ENCODE results near the gene GREB1.

The GREB1 gene

DNA sequence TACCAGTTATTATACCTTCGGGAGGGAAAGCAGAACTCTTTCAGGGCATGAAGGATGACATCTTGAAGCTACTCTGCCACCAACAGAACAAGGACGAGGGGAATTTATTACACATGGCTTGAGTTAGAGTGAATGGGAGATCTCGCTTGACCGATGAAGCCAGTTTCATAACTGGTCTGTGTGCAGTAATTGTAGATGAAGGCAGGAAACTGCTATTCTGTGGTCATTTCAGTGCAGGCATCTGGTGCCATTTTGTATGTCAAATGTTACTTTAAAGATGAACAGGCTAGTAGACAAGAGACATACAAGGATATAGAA lies 20.5 kb downstream of the GREB1 start:
- H3K4me3 ChIP-seq = no peak overlapping the region
- DNase-seq (ENCODE audit: low spot score) = no peak
- TF ChIP-seq, protein P1, sequence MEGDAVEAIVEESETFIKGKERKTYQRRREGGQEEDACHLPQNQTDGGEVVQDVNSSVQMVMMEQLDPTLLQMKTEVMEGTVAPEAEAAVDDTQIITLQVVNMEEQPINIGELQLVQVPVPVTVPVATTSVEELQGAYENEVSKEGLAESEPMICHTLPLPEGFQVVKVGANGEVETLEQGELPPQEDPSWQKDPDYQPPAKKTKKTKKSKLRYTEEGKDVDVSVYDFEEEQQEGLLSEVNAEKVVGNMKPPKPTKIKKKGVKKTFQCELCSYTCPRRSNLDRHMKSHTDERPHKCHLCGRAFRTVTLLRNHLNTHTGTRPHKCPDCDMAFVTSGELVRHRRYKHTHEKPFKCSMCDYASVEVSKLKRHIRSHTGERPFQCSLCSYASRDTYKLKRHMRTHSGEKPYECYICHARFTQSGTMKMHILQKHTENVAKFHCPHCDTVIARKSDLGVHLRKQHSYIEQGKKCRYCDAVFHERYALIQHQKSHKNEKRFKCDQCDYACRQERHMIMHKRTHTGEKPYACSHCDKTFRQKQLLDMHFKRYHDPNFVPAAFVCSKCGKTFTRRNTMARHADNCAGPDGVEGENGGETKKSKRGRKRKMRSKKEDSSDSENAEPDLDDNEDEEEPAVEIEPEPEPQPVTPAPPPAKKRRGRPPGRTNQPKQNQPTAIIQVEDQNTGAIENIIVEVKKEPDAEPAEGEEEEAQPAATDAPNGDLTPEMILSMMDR (IDR thresholded peaks at IDR 0.05) = no peak
- no peak overlapping the region for H3K27ac ChIP-seq

DNA sequence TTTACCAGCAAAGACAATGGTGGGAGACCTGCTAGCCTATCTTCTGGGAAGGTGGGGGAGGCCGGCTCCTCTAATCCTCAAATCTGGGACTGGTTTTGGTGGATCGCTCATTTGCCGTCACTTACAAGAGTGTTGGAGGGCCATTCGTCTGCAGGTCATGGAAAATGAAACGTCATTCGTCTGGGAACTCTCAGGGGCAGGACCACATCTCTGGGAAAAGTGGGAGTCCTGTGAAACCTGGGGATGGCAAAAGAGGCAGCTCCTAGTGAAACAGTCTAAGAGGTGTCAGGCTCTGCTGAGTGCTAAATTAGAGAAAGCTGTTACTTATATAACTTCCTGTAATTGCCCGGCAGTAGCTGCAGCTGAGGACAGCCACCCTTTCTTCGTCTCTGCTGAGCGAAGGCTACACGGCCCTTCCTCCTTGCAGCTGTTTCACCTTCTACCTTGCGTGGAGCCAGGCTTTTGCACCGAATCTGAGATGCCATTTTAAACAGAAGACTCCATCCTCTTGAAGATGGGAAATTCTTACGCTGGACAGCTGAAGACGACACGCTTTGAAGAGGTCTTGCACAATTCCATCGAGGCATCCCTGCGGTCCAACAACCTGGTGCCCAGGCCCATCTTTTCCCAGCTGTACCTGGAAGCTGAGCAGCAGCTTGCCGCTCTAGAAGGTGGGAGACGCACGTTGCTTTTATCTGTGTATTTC lies 22.4 kb downstream of the GREB1 start:
- Histone ChIP-seq H3K4me3 (no peak overlapping the region), H3K27ac (no peak overlapping the region)
- TF ChIP-seq, protein P1 (IDR thresholded peaks at IDR 0.05) = no peak
- DNase-seq (ENCODE audit: low spot score) = no peak

DNA sequence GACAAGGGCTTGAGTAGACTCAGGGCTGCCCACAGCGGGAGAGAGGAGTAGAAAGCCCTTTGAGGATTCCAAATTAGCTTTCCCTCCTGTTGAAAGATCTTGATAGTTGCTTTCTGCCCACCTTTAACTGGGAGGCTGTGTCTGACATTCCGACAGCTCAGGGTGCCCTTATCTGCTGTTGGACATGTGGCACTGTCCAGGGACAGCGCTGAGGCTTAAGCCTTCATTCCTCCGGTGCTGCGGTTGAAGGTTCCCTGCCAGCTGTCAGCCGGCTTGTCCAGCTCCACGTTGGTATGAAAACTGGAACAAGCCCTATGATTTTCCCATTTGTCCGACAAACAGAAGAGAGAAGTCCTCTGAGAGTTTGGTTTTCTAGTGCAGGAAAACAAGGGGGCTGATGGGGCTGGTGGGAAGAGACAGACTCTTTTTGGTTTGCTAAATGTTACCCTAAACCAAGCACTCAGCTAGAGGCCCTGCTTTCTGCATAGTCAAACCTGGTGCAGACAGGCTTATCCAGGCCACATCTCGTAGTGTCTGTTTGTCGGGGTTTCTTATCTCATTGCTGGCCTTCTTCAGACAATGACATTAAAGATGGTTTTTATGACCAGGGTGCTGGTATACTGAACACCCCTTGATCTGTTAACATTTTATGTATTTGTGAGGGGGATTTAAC lies 24.5 kb downstream of the GREB1 start:
- no peak overlapping the region for H3K4me3 ChIP-seq
- no peak for DNase-seq (ENCODE audit: low spot score)
- TF ChIP-seq, protein P1 (IDR thresholded peaks at IDR 0.05) = no peak
- H3K27ac ChIP-seq = no peak overlapping the region

DNA sequence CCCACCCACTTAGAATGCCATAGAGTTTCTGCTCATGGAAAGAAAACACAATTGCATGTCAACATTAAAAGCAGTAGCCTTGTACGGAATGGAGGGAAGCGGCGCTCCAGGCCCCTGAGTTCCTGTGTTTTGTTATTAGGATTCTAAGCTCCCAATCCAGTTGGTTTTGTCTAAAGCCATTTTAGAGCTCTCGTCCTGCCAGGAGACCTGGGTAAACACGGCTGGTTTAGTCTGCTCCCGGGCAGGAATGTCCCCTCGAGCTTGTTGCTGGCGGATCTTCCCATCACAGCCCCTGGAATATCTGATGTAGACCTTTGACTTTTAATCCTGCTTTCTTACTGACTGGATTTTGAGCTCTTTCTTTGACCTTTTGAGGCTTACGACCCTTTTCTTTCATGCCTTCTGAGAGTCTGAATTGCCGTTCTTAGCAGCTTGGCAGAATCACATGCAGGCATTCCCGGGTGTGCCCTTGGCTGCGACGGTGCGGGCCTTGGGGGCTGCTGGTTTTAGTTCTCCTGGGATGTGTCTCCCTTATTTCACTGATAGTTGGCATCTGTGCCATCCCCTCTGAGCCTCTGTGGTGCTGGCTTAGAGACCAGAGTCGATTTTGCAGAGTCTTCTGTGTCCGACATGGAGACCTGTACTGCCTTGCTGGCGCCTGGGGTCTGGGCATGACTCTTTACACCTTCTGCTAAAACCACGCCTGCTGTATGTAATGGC lies 25.4 kb downstream of the GREB1 start:
- Histone ChIP-seq H3K4me3 (no peak overlapping the region), H3K27ac (no peak overlapping the region)
- TF ChIP-seq, protein P1 (IDR thresholded peaks at IDR 0.05) = no peak
- no peak for DNase-seq (ENCODE audit: low spot score)

DNA sequence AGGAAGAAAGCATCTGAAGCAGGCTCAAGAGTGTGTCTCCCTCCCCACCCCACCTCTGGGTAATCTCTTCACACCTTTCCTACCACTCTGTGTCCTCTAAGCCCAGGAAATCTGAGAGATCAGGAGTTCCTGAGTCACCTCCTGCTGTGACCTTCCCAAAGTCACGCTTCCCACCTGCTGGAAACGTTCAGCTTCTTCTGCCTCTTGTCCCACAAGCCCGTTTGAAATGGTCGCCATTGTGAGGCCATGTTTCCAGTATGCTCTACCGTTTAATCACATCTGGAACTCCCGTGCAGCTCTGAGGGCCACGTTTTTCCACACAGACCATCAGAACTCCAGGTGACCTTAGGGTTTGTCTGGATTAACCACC lies 25.9 kb downstream of the GREB1 start:
- TF ChIP-seq, protein P1 (IDR thresholded peaks at IDR 0.05) = no peak
- Histone ChIP-seq H3K4me3 (no peak overlapping the region), H3K27ac (no peak overlapping the region)
- no peak for DNase-seq (ENCODE audit: low spot score)

DNA sequence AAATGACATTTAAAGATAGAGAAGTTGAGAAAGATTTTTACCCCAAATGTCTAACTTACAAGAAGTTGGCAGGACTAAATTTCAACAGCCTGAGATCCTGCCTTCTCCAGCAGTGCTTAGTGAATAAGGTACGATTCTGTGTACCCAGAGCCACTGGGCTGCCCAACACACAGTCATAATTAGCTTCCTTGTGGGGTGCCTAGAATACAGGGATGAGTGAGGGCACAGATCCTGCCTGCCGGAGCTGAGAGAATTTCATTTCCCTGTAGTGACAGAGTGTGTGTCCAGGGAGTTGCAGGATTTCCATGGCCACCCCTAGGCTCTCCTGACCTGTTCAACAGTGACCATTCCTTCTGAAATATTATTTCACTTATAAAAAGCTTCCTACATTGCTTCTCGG lies 27.0 kb downstream of the GREB1 start:
- TF ChIP-seq, protein P1 (IDR thresholded peaks at IDR 0.05) = no peak
- Histone ChIP-seq H3K27ac (no peak overlapping the region), H3K4me3 (no peak overlapping the region)
- DNase-seq (ENCODE audit: low spot score) = no peak
